Fibroblast of villous mesenchyme (primary cell): ENCODE measurements around the gene ATP13A4. TPM values are rescaled to one million over a fixed set of nuclear protein-coding genes. Genes with fewer than 3 reads are reported as not detected.

Experiments used
- DNase-seq: peaks from one replicate; pipeline ENCODE4 v3.0.0-alpha.2; 2010; ENCODE audit warnings: low read depth
- H3K4me3 ChIP-seq: 2 replicates; pipeline ENCODE4 v1.5.1; 2011; ENCODE audit warnings: low read depth, mild to moderate bottlenecking, low read length
- CTCF ChIP-seq: IDR thresholded peaks from 2 replicates; pipeline ENCODE4 v1.5.1; 2012; ENCODE audit warnings: low read depth, mild to moderate bottlenecking, low read length; ENCODE audit not compliant: insufficient read depth
- total RNA-seq: library from RNA; depleted of rRNA; stranded (reverse); fragments of >200 nt; gene quantifications from 2 replicates; pipeline ENCODE4 v1.2.3, GENCODE V29; 2012

Gene ATP13A4
- total RNA-seq, 1 donor, result not detected

- no peak for TF ChIP-seq CTCF
- H3K4me3 ChIP-seq, result no peak overlapping the region
These were observed 89.8 kb downstream of the ATP13A4 start for GRCh38 chr3:193464889-193465288.

GRCh38 chr3:193457526-193457925 lies 97.2 kb downstream of the ATP13A4 start:
- DNase-seq, result no peak
- TF ChIP-seq CTCF, result no peak
- H3K4me3 ChIP-seq, result no peak overlapping the region

More at GRCh38 chr3:193464889-193465288, 89.8 kb downstream of the ATP13A4 start:
- DNase-seq, result no peak

- no peak overlapping the region for H3K4me3 ChIP-seq
- DNase-seq, result no peak
- peak; percentile 6 for TF ChIP-seq CTCF
These were observed 102.4 kb downstream of the ATP13A4 start for GRCh38 chr3:193452338-193452737.

- H3K4me3 ChIP-seq, result no peak overlapping the region
- DNase-seq, result no peak
- TF ChIP-seq CTCF, result no peak
These were observed 102.8 kb downstream of the ATP13A4 start for GRCh38 chr3:193451902-193452301.

- no peak overlapping the region for H3K4me3 ChIP-seq
- DNase-seq, result no peak
- no peak for TF ChIP-seq CTCF
These were observed 107.6 kb downstream of the ATP13A4 start for GRCh38 chr3:193446965-193447602.

GRCh38 chr3:193439423-193439822 lies 115.3 kb downstream of the ATP13A4 start:
- no peak for DNase-seq
- TF ChIP-seq CTCF, result no peak

More at GRCh38 chr3:193439423-193439822, 115.3 kb downstream of the ATP13A4 start:
- H3K4me3 ChIP-seq, result no peak overlapping the region
